GM19035 (cell line): ENCODE data around the gene CARS2.
"Not testable (repeated sequence)": the region's sequence is repeated elsewhere in the genome, so short reads cannot be mapped to it uniquely, and the experiment has no call there.

Source experiments
- ATAC-seq: cut with Tn5 transposase; IDR thresholded peaks from one replicate; pipeline ENCODE4 v1.9.1; 2021; ENCODE audit not compliant: unreplicated experiment

CARS2 gene

DNA sequence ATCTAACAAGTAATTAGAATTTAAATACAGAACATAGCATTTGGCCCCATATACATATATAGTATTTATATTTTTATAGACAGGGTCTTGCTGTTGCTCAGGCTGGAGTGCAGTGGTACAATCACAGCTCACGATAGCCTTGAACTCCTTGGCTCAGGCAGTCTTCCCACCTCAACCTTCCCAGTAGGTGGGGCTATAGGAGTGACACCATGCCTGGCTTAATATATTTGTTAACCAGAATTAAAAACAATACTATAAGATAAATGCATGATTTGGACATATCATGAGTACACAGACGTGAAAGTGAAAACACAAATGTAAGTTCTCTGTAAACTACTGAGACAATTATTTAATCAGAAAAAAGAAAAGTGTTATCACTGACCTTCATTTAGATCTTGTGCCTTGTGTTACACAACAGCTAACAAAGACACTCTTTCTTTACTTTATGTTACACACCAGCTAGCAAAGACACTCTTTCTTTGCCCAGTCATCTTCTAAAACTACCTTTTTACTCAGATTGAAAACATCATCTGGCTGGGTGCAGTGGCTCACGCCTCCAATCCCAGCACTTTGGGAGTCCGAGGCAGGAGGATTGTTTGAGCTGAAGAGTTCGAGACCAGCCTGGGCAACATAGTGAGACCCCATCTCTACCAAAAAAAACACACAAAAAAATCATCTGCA lies 22.6 kb downstream of the CARS2 start:
- ATAC-seq: no peak

DNA sequence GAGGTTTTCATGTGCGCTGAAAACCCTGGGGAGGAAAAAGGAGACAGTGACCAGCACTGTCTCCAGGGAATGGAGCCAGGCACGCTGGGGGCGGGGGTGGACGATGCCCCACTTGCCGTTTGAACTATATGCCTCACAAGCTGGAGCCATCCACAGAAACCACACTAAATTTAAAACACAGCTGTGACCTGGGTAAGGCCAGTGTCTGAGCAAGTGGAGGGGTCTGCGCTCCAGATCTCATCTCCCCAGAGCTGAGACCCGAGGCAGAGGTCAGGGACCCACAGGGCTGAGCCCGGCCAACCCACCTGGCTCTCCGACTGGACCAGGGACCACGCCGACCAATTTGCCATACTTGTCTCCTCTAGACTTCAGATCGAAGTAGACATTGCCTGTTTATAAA lies 23.2 kb downstream of the CARS2 start:
- ATAC-seq: no peak

DNA sequence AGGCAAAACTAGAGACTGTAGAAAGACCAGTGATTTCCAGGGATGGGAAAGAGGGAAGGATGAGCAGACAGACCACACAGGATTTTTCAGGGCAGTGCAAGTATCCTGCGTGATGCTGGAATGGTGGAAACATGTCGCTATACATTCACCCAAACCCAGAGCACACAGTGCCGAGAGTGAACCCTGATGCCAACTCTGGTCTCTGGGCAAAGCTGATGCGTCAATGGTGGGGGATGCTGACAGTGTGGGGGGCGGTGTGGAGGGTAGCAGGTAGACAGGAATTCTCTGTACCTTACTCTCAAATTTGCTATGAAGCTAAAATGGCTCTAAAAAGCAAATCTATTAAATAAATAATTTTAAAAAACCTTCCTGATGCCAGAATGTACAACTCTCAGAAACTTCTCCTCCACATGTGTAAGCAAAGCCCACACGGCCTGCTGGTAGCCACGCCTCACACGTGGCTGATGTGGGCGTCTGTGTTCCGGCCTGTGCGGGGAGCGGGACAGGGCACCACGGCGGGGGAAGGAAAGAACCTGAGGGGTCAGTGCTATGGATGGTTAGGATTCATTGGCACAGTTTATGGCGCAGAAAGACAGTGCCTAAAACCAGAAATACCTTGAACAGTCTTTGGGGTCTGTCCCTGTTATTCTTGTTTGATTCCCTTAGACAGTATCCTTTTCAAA lies 23.9 kb downstream of the CARS2 start:
- ATAC-seq: no peak

DNA sequence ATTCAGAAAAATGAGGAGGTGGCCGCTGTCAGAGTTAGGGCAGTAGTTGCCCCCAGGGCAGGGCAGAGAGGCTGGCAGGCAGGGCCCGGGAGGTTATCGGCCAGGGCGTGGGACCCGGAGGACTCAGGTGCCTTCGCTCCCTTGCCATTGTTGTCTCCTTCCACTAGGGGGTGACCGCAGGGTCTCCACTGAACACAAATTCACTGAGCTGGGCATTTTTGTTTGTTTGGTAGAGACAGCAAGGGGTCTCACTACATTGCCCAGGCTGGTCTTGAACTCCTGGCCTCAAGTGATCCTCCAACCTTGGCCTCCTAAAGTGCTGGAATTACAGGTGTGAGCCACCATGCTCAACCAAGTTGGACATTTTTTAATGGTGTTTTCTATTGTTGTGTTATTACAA lies 25.1 kb downstream of the CARS2 start:
- no peak for ATAC-seq

DNA sequence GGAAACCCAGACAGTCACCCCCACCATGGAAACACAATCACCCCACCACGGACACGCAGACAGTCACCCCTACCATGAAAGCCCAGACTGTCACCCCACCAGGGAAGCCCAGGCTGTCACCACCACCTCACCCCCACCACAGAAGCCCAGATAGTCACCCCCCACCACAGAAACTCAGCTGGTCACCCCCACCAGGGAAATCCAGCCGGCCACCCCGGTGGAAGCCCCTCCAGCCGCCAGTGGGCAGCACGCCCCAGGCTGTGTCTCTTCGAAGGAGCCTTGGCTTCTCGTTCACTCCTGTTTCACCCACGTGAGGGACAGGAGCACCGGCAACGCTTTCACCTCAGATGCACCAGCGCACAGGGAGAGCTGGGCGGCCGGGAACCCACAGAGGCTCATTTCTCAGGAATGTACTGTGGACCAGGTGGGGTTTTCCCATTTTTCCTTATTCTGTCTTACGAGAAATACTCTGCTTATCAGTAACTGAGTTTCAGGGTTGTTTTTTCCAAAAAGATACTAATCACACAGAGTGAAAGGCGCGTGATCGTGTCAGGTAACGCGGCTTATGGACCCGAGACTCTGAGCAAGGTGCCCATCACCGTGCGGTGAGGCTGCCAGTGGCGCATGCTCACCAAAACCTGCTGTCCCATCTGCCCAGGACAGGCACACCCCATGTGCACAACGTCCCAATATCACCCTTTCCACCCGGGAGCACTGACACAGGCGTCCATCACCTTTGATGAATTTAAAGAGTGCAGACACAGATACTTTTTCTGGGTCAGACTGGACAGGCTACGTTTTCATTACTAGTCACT lies 28.0 kb downstream of the CARS2 start:
- ATAC-seq: no peak

DNA sequence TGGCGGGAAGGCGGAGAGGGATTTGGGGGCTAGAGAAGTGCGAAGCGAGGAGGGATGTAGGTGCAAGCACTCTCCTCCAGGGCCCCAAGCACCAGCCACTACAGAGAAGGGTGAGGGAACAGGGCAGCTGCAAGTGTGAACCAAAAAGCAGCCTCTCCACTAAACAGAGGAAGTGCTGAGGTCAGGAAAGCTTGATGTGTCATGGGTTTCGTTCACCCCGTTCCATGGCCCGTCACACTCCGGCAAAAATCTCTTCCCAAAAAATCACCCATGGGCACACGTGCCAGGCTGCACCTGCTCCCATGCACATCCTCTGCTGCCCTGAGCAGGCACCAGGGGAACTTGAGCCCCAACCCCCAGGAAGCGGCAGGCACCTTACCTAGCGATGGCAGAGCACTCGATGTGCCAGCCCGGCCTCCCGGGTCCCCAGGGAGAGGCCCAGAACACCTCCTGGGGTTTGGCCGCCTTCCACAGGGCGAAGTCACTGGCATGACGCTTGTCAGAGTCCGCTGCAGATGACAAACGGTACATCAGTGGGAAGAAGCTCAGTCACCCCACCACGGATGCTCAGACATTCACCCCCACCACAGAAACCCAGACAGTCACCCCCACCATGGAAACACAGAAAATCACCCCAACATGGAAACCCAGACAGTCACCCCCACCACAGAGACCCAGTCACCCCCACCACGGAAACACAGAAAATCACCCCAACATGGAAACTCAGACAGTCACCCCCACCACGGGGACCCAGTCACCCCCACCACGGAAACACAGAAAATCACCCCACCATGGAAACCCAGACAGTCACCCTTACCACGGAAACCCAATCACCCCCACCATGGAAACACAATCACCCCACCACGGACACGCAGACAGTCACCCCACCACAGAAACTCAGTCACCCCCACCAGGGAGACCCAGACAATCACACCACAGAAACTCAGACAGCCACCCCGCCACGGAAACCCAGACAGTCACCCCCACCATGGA lies 29.0 kb downstream of the CARS2 start:
- ATAC-seq: peak; percentile 68

DNA sequence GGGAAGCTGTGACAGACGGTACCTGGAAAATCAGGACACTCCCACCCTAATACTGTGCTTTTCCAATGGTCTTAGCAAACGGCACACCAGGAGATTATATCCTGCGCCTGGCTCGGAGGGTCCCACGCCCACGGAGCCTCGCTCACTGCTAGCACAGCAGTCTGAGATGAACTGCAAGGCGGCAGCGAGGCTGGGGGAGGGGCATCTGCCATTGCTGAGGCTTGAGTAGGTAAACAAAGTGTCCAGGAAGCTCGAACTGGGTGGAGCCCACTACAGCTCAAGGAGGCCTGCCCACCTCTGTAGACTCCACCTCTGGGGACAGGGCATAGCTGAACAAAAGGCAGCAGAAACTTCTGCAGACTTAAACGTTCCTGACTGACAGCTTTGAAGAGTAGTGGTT lies 36.1 kb downstream of the CARS2 start:
- not testable (repeated sequence) for ATAC-seq

DNA sequence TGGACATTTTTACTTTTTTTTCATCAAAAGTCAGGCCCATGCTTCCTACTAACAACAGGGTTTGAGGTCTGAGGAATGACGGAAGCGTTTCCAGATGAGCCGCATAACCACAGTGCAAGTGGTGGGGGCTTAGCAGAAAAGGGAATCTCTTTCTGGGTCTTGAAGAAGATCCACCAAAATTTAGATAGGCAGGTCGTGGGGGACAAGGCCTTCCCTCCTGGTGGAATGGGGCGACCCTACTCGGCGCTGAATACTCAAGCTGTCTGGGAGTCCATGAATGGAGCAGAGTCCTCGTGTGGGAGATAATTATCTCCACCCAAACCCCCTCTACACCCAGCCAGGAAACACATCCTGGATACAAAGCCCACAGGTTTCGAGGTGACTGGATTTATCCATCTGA lies 36.9 kb downstream of the CARS2 start:
- ATAC-seq: no peak

DNA sequence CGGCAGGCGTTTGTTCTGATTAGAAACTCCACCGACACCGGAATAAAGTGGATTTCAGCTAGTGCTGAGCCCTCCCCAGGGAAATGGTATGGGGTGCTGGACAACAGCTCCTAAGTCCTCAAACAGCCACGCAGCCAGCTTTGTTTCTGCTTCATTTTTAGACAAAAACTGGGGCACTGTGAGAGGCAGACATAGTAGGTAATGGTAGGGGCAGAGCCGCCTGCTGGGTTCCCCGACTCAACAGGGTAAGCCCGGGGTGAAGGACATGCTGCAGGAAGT lies 39.7 kb downstream of the CARS2 start:
- ATAC-seq: no peak

DNA sequence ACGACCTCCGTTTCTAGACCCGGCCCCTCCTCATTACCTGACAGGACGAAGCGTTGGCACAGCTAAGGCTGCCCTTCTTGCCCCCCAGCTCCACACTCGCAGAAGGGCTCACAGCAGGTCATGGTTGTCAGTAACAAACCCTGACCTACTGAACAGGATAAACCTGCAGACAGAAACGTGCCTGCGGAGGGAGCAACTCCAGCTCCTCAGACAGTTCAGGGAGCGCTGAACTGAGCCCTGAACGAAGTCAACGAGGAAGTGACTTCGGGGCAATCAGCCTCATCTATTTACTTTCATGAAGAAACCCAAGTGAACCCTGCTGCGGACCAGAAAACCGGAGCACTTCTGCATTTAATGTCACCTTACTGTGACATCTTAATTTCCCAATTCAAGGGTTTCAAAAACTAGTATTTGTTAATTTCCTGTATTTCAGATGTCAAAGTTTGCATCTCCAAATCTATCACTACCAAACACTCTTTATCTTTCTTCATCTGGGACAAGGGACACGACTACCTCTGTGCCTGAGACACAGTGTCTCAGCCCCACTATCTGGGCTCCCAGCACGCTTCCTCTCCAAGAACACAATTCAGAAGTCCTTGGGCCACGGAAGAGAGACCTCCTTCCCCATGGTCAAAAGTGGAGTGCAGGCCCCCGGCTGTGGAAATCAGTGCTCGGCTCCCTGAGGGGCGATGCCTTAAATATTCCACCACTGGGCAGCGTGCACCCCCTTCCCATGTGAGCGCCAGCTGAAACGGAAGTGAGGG lies 40.2 kb downstream of the CARS2 start:
- ATAC-seq: no peak

DNA sequence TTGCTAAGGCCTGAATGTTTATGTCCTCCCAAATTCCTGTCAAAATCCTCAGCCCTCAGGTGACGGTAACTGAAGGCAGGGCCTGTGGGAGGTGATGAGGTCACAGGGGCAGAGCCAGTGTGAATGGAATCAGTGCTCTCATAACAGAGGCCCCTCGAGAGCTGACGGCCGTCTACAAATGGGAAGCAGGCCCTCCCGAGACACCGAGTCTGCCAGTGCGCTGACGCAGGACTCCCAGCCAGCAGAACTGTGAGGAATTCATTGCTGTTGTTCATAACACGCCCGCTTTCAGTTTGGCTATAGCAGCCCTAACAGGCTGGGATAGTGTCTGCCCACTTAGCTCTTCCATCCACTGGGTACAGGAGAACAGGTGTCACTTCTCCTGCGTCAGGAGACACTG lies 41.2 kb downstream of the CARS2 start:
- ATAC-seq: no peak

DNA sequence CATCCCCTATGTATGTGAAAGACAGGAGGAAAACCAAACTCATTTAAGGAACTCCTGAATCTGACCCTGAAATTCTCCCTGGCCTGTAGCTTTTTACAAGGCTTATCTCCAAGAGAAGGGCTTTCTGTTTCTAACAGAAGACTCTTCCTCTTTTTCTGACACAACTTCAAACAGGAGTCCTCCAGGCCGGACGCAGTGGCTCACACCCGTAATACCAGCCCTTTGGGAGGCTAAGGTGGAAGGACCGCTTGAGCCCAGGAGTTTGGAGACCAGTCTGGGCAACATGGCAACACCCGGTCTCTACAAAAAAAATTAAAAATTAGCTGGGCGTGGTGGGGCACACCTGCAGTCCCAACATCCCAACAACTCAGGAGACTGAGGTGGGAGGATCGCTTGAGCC lies 41.9 kb downstream of the CARS2 start:
- ATAC-seq: no peak

DNA sequence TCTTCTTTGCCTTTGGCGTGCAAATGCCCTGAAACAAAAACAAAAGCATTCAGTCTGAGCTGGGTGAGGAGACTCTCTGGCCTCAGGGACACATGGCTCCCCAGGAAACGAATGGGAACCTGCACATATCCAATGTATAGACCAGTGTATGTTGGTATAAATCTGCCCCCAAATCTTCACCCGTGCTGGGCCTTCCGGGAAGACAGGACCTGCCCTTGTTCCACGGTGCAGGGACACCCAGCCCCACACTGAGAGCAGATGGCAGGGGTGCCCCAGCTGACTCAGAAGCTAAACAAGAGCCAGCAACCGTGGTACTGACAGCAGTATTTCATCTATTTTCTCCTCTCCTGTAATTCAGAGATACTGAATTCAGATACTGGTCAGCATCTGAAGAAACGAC lies 42.4 kb downstream of the CARS2 start:
- no peak for ATAC-seq

DNA sequence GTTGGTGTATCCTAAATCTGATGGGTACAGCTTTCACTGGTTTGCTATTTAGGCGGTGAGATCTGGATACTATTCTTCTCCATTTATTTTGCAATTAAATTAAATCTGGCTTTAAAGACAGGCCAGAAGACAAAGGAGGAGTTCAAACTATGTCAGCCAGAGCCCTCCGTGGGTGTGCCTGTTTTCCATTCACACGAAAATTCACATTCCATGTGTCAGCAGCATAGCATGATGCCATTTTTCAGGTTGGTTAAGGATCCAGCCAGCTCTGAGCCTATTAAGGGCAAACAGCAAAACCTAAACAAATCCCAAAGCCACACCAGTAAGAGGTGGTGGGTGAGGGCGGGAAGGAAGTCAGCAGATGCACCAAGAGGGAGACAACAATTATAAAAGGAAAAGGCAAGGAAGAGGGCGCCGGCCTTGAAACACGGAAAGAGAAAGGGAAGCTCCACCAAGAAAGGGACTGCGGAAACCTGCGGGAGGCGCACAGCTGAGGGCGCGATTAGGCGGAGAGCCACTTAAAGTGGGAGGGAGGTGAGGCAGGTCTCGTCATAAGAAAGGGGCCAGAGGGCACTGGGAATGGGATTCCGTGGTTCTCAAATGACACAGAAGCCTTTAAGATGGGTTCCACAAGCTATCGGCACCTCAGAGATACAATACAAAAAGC lies 43.0 kb downstream of the CARS2 start:
- no peak for ATAC-seq

DNA sequence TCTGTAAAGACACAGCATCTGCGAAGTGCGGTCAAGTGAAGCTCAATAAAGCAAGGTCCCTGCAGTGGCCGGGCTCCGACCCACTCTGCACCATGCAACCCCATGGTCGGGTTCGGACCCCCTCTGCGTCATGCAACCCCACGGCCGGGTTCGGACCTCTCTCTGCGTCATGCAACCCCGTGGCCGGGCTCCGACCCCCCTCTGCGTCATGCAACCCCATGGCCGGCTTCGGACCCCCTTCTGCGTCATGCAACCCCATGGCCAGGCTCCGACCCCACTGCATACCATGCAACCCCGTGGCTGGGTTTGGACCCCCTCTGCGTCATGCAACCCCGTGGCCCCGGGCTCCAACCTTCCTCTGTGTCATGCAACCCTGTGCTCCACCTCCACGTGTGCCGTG lies 43.8 kb downstream of the CARS2 start:
- no peak for ATAC-seq

DNA sequence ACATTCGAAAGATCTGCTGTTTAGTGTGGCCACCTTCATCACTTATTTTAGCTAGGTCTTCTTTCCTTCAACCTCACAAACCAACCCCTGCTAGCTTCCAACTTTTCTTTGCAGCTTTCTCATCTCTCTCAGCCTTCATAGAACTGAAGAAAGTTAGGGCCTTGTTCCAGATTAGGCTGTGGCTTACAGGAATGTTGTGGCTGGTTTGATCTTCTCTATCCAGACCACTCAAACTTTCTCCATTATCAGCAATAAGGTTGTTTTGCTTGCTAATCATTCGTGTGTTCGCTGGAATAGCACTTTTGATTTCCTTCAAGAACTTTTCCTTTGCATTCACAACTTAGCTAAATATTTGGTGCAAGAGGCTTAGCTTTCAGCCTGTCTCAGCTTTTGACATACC lies 44.7 kb downstream of the CARS2 start:
- no peak for ATAC-seq

DNA sequence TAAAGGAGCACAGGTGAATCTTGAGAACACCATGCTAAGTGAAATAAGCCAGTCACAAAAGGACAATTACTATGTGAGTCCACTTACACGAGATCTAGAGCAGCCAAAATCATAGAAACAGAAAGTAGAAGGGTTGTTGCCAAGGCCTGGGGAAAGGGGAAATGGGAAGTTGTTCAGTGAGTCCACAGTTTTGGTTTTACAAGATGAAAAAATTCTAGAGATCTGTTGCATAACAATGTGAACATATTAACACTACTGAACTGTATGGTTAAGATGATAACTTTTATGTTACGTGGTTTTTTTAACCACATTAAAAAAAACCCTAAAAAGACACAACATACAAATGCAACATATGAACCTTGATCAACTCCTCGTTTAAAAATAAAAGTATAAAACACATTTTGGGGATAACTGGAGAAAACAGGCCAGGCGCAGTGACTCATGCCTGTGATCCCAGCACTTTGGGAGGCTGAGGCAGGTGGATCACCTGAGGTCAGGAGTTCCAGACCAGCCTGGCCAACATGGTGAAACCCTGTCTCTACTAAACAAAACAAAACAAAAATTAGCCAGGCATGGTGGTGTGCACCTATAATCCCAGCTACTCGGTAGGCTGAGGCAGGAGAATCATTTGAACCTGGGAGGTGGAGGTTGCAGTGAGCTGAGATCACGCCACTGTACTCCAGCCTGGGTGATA lies 47.6 kb downstream of the CARS2 start:
- ATAC-seq: peak; percentile 93

DNA sequence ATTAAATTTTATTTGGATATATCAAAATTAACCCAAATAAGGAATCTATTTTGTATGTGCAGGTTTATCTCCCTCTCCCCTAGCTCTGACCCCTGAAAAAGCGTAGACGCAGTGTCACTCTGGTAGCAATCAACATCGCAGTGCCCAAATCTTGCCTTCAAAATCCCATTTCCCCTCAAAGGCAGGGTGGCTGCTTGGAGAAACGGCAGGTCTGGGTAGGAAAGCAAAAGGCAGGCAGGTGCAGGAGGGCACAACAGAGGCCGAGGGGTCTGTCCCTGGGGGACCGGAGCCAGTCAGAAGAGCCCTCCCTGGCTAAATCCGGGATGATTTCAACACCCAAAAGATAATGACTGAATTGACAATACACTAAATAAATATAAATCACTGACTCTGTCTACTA lies 48.7 kb downstream of the CARS2 start:
- ATAC-seq: no peak

DNA sequence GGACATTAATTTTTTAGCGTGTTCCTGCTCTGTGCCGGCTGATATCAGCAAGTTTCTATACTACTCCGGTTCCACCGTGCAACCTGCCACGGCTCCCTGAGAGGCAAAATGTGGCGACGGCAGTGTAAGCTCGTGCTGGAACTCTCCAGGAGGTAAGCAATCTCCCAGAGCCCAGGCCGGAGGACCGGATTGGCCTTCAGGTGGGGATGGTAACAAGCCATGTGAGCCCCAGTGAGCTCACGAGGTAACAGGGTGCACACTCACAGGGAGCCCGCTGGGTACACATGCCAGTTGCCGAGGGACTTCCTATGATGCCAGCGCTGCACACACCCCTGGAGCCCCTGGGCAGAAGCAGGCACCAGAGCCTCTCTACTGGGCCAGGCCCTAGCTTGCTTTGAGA lies 52.1 kb downstream of the CARS2 start:
- ATAC-seq: no peak
